Measurements from ENCODE around the gene LAMA3.
"Not testable (repeated sequence)": the region's sequence is repeated elsewhere in the genome, so short reads cannot be mapped to it uniquely, and the experiment has no call there.

LAMA3 gene

GRCh38 chr18:23711426-23711825 lies 22.2 kb downstream of the LAMA3 start:
- ATAC-seq (ENCODE audit: insufficient read depth, low read depth) (no peak), DNase-seq (no peak)
- TF ChIP-seq EZH2 (IDR thresholded peaks at IDR 0.05; ENCODE audit: borderline replicate concordance, low read depth, low read length, severe bottlenecking) (no peak), CTCF (IDR thresholded peaks at IDR 0.05; ENCODE audit: borderline replicate concordance, extremely low read depth, low read length, poor library complexity, severe bottlenecking) (no peak)
- Histone ChIP-seq H3K4me1 (ENCODE audit: insufficient read depth, low read length) (peaks cover 12% of the 10 kb centered on the region), H3K79me2 (ENCODE audit: insufficient read depth, low read length) (no peaks in the 10 kb centered on the region), H3K36me3 (ENCODE audit: insufficient read depth, low read length) (no peaks in the 10 kb centered on the region), H3K9ac (ENCODE audit: low read depth, low read length) (no peak overlapping the region), H3K4me2 (ENCODE audit: insufficient read depth, low read length) (no peak overlapping the region), H2AFZ (ENCODE audit: low read depth, low read length) (no peak overlapping the region), H3K4me3 (ENCODE audit: low read depth in 1 of 2, low read length in 2 of 2) (no peak overlapping the region), H3K27ac (ENCODE audit: low read length) (no peak overlapping the region), H3K27me3 (ENCODE audit: insufficient read depth, low read length, poor library complexity) (peaks cover 3% of the 10 kb centered on the region), H3K9me3 (ENCODE audit: insufficient read depth, low read length, severe bottlenecking) (no peaks in the 10 kb centered on the region), H4K20me1 (ENCODE audit: insufficient read depth, low read length) (no peaks in the 10 kb centered on the region)

- no peak overlapping the region for H3K27ac ChIP-seq (ENCODE audit: low read length)
- TF ChIP-seq CTCF (IDR thresholded peaks at IDR 0.05; ENCODE audit: borderline replicate concordance, extremely low read depth, low read length, poor library complexity, severe bottlenecking): no peak
- TF ChIP-seq EZH2 (IDR thresholded peaks at IDR 0.05; ENCODE audit: borderline replicate concordance, low read depth, low read length, severe bottlenecking): no peak
- H3K4me2 ChIP-seq (ENCODE audit: insufficient read depth, low read length): no peak overlapping the region
- no peaks in the 10 kb centered on the region for H3K9me3 ChIP-seq (ENCODE audit: insufficient read depth, low read length, severe bottlenecking)
- no peaks in the 10 kb centered on the region for H4K20me1 ChIP-seq (ENCODE audit: insufficient read depth, low read length)
- peak; percentile 66 for DNase-seq
- no peaks in the 10 kb centered on the region for H3K79me2 ChIP-seq (ENCODE audit: insufficient read depth, low read length)
- peaks cover 12% of the 10 kb centered on the region for H3K4me1 ChIP-seq (ENCODE audit: insufficient read depth, low read length)
- H3K27me3 ChIP-seq (ENCODE audit: insufficient read depth, low read length, poor library complexity): peaks cover 3% of the 10 kb centered on the region
- H3K4me3 ChIP-seq (ENCODE audit: low read depth in 1 of 2, low read length in 2 of 2): no peak overlapping the region
- no peak overlapping the region for H3K9ac ChIP-seq (ENCODE audit: low read depth, low read length)
- peak; percentile 99 for ATAC-seq (ENCODE audit: insufficient read depth, low read depth)
- no peak overlapping the region for H2AFZ ChIP-seq (ENCODE audit: low read depth, low read length)
- H3K36me3 ChIP-seq (ENCODE audit: insufficient read depth, low read length): no peaks in the 10 kb centered on the region
These were observed 23.2 kb downstream of the LAMA3 start for GRCh38 chr18:23712445-23712844.

- Histone ChIP-seq H3K4me2 (ENCODE audit: insufficient read depth, low read length) (no peak overlapping the region), H3K4me1 (ENCODE audit: insufficient read depth, low read length) (peaks cover 12% of the 10 kb centered on the region), H3K36me3 (ENCODE audit: insufficient read depth, low read length) (no peaks in the 10 kb centered on the region), H3K9me3 (ENCODE audit: insufficient read depth, low read length, severe bottlenecking) (no peaks in the 10 kb centered on the region), H2AFZ (ENCODE audit: low read depth, low read length) (no peak overlapping the region), H3K27ac (ENCODE audit: low read length) (no peak overlapping the region), H3K4me3 (ENCODE audit: low read depth in 1 of 2, low read length in 2 of 2) (no peak overlapping the region), H3K27me3 (ENCODE audit: insufficient read depth, low read length, poor library complexity) (peaks cover 7% of the 10 kb centered on the region), H3K9ac (ENCODE audit: low read depth, low read length) (no peak overlapping the region), H3K79me2 (ENCODE audit: insufficient read depth, low read length) (no peaks in the 10 kb centered on the region), H4K20me1 (ENCODE audit: insufficient read depth, low read length) (no peaks in the 10 kb centered on the region)
- DNase-seq (no peak), ATAC-seq (ENCODE audit: insufficient read depth, low read depth) (no peak)
- TF ChIP-seq EZH2 (IDR thresholded peaks at IDR 0.05; ENCODE audit: borderline replicate concordance, low read depth, low read length, severe bottlenecking) (no peak), CTCF (IDR thresholded peaks at IDR 0.05; ENCODE audit: borderline replicate concordance, extremely low read depth, low read length, poor library complexity, severe bottlenecking) (no peak)
These were observed 25.3 kb downstream of the LAMA3 start for GRCh38 chr18:23714576-23714975.

- not testable (repeated sequence) for H3K9ac ChIP-seq (ENCODE audit: low read depth, low read length); H3K27me3 ChIP-seq (ENCODE audit: insufficient read depth, low read length, poor library complexity); H3K4me2 ChIP-seq (ENCODE audit: insufficient read depth, low read length); H3K79me2 ChIP-seq (ENCODE audit: insufficient read depth, low read length); DNase-seq; H3K27ac ChIP-seq (ENCODE audit: low read length); H3K36me3 ChIP-seq (ENCODE audit: insufficient read depth, low read length); H3K9me3 ChIP-seq (ENCODE audit: insufficient read depth, low read length, severe bottlenecking); H2AFZ ChIP-seq (ENCODE audit: low read depth, low read length); ATAC-seq (ENCODE audit: insufficient read depth, low read depth); H3K4me3 ChIP-seq (ENCODE audit: low read depth in 1 of 2, low read length in 2 of 2); H4K20me1 ChIP-seq (ENCODE audit: insufficient read depth, low read length)
- H3K4me1 ChIP-seq (ENCODE audit: insufficient read depth, low read length): peaks cover 12% of the 10 kb centered on the region
These were observed 26.8 kb downstream of the LAMA3 start for GRCh38 chr18:23716079-23716478.

Measured in DND-41 (cell line).